ENCODE measurements around the gene CDIPT.

GRCh38 chr16:29820271-29820701 lies 42.7 kb downstream of the CDIPT start, which contains the start of gene MVP:
- no peak for TF ChIP-seq CTCF (IDR thresholded peaks at IDR 0.05)
- TF ChIP-seq POLR2A (IDR thresholded peaks at IDR 0.05): no peak

All from vagina (tissue), 2 donors.